ENCODE data around the gene PIK3R4.

- TF ChIP-seq, protein P1, sequence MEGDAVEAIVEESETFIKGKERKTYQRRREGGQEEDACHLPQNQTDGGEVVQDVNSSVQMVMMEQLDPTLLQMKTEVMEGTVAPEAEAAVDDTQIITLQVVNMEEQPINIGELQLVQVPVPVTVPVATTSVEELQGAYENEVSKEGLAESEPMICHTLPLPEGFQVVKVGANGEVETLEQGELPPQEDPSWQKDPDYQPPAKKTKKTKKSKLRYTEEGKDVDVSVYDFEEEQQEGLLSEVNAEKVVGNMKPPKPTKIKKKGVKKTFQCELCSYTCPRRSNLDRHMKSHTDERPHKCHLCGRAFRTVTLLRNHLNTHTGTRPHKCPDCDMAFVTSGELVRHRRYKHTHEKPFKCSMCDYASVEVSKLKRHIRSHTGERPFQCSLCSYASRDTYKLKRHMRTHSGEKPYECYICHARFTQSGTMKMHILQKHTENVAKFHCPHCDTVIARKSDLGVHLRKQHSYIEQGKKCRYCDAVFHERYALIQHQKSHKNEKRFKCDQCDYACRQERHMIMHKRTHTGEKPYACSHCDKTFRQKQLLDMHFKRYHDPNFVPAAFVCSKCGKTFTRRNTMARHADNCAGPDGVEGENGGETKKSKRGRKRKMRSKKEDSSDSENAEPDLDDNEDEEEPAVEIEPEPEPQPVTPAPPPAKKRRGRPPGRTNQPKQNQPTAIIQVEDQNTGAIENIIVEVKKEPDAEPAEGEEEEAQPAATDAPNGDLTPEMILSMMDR (IDR thresholded peaks at IDR 0.05): no peak
- TF ChIP-seq POLR2A (IDR thresholded peaks at IDR 0.05): no peak
Measured at GRCh38 chr3:130715616-130716015, 31.0 kb downstream of the PIK3R4 start.
